Fibroblast of lung (primary cell): ENCODE data around the gene TTI1. TPM values are rescaled to one million over a fixed set of nuclear protein-coding genes. Genes with fewer than 3 reads are reported as not detected.

Experiments
- DNase-seq, 2 donors: peaks; one replicate each; pipeline versions ENCODE4 v3.0.0 to v3.0.0-alpha.2; 2010; ENCODE audit warnings: low read depth in 2 of 2
- H2AFZ ChIP-seq: 2 replicates; pipeline ENCODE4 v1.5.1; 2012; ENCODE audit warnings: low read length, control low read depth, inconsistent platforms
- H3K27ac ChIP-seq: 2 replicates; pipeline ENCODE4 v1.5.1; 2011; ENCODE audit warnings: low read length, control low read depth; ENCODE audit not compliant: insufficient read depth
- H3K27me3 ChIP-seq: 2 replicates; pipeline ENCODE4 v1.5.1; 2011; ENCODE audit warnings: mild to moderate bottlenecking, low read length; ENCODE audit not compliant: control insufficient read depth, insufficient read depth
- H3K36me3 ChIP-seq: 2 replicates; pipeline ENCODE4 v1.5.1; 2011; ENCODE audit warnings: low read length; ENCODE audit not compliant: control insufficient read depth, insufficient read depth
- H3K4me1 ChIP-seq: 2 replicates; pipeline ENCODE4 v1.5.1; 2011; ENCODE audit warnings: low read length; ENCODE audit not compliant: control insufficient read depth, insufficient read depth; ENCODE audit errors: extremely low read depth
- H3K4me2 ChIP-seq: 2 replicates; pipeline ENCODE4 v1.5.1; 2011; ENCODE audit warnings: low read length, control low read depth; ENCODE audit not compliant: insufficient read depth; ENCODE audit errors: extremely low read depth
- H3K4me3 ChIP-seq, 4 experiments: fragments of 200-600 bp in 1 of 4; sonication (generic) in 1 of 4; replicated peaks in 1 of 4; 2 replicates each; pipeline ENCODE4 v1.5.1; 2011 to 2016; ENCODE audit warnings: low read length in 4 of 4, low read depth in 3 of 4, mild to moderate bottlenecking in 3 of 4, control low read depth in 2 of 4, inconsistent platforms in 1 of 4, mixed read lengths in 1 of 4; ENCODE audit not compliant: insufficient read depth in 1 of 4; ENCODE audit errors: control extremely low read depth in 1 of 4
- H3K79me2 ChIP-seq: 2 replicates; pipeline ENCODE4 v1.5.1; 2012; ENCODE audit warnings: mild to moderate bottlenecking, low read length, inconsistent platforms; ENCODE audit not compliant: control insufficient read depth, insufficient read depth
- H3K9ac ChIP-seq: 2 replicates; pipeline ENCODE4 v1.5.1; 2011; ENCODE audit warnings: mild to moderate bottlenecking, low read length, control low read depth; ENCODE audit not compliant: insufficient read depth
- H3K9me3 ChIP-seq: 2 replicates; pipeline ENCODE4 v1.5.1; 2012; ENCODE audit warnings: low read depth, low read length; ENCODE audit not compliant: control insufficient read depth, insufficient read depth
- H4K20me1 ChIP-seq: 2 replicates; pipeline ENCODE4 v1.5.1; 2011; ENCODE audit warnings: low read length; ENCODE audit not compliant: control insufficient read depth, insufficient read depth; ENCODE audit errors: extremely low read depth
- EZH2 ChIP-seq: IDR thresholded peaks from 2 replicates; pipeline ENCODE4 v1.5.1; 2012; ENCODE audit warnings: low read length, control low read depth, mild to moderate bottlenecking; ENCODE audit errors: missing control alignments
- polyA plus RNA-seq, 2 donors: library from polyadenylated mRNA; depleted of rRNA in 1 of 2; stranded (reverse) in 1 of 2; unstranded in 1 of 2; fragments of >200 nt; gene quantifications; 2 replicates each; pipeline ENCODE4 v1.2.1, GENCODE V29; 2011 to 2012; ENCODE audit warnings: missing spikeins in 1 of 2
- total RNA-seq: library from RNA; depleted of rRNA; stranded (reverse); fragments of >200 nt; gene quantifications from 2 replicates; pipeline ENCODE4 v1.2.1, GENCODE V29; 2014
- TF ChIP-seq, protein P1 (sequence below), 2 donors: IDR thresholded peaks in 1 of 2; conservative IDR thresholded peaks in 1 of 2; 1 replicate in 1 of 2; 2 replicates in 1 of 2; pipeline ENCODE4 v1.5.1; 2011 to 2012; ENCODE audit warnings: low read length in 2 of 2, control low read depth in 1 of 2, inconsistent platforms in 1 of 2, low read depth in 1 of 2, mild to moderate bottlenecking in 1 of 2

Gene TTI1
- total and polyA plus RNA-seq, 2 donors (not counting 1 experiment from before 2014, with no cell fraction given): 12.6 to 20.0 TPM

DNA sequence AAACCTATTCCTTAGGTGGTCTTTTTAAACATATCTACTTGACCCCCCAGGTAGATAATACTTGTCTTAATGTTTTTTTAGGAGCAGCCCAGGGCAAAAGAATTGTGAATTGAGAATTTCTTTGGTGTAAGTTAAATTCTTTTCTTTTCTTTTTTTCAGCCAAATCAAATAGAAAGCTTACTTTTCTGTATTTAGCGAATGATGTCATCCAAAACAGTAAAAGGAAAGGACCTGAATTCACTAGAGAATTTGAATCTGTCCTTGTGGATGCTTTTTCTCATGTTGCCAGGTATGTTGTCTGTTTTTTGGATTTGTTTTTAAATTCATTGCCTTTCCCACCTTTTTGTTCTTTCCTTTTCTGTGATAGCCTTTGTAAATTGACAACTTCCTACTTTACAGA is 7.0 kb upstream of the TTI1 start:
- Histone ChIP-seq H3K27ac (no peak overlapping the region), H3K9ac (no peak overlapping the region), H3K36me3 (peaks cover 2% of the 10 kb centered on the region), H3K27me3 (no peaks in the 10 kb centered on the region), H2AFZ (no peak overlapping the region), H3K4me1 (peaks cover 5% of the 10 kb centered on the region), H3K4me3 (no peak overlapping the region), H4K20me1 (no peaks in the 10 kb centered on the region), H3K79me2 (peaks cover 39% of the 10 kb centered on the region), H3K9me3 (no peaks in the 10 kb centered on the region), H3K4me2 (no peak overlapping the region)
- TF ChIP-seq EZH2: no peak
- TF ChIP-seq, protein P1, sequence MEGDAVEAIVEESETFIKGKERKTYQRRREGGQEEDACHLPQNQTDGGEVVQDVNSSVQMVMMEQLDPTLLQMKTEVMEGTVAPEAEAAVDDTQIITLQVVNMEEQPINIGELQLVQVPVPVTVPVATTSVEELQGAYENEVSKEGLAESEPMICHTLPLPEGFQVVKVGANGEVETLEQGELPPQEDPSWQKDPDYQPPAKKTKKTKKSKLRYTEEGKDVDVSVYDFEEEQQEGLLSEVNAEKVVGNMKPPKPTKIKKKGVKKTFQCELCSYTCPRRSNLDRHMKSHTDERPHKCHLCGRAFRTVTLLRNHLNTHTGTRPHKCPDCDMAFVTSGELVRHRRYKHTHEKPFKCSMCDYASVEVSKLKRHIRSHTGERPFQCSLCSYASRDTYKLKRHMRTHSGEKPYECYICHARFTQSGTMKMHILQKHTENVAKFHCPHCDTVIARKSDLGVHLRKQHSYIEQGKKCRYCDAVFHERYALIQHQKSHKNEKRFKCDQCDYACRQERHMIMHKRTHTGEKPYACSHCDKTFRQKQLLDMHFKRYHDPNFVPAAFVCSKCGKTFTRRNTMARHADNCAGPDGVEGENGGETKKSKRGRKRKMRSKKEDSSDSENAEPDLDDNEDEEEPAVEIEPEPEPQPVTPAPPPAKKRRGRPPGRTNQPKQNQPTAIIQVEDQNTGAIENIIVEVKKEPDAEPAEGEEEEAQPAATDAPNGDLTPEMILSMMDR (conservative IDR thresholded peaks at IDR 0.05 in 1 of 2, IDR thresholded peaks at IDR 0.05 in 1 of 2; ENCODE audit: low read depth in 1 of 2, low read length in 2 of 2): no peak
- DNase-seq: no peak

DNA sequence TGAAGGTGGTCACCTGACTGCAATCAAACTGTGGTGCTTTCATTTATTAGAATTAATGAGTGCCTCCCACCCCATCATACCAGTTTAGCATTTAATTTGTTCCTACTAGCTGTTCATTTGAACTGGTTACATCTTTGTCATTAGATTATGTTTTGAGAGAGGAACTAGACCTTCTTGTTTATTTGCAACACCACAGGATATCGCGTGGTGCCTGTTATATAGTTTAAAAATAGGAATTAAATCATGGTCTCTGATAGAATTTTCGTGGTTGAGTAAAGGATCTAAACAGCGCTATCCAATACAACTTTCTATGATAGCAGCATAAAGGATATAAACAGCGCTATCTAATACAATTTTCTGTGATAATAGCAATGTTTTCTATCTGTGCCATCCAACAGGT is 3.1 kb upstream of the TTI1 start:
- Histone ChIP-seq H3K9me3 (no peaks in the 10 kb centered on the region), H3K27ac (no peak overlapping the region), H3K9ac (no peak overlapping the region), H3K4me3 (no peak overlapping the region), H3K4me2 (no peak overlapping the region), H4K20me1 (no peaks in the 10 kb centered on the region), H3K79me2 (peaks cover 61% of the 10 kb centered on the region), H2AFZ (no peak overlapping the region), H3K36me3 (no peaks in the 10 kb centered on the region), H3K27me3 (no peaks in the 10 kb centered on the region), H3K4me1 (peaks cover 6% of the 10 kb centered on the region)
- TF ChIP-seq, protein P1 (conservative IDR thresholded peaks at IDR 0.05 in 1 of 2, IDR thresholded peaks at IDR 0.05 in 1 of 2; ENCODE audit: low read depth in 1 of 2, low read length in 2 of 2): no peak
- no peak for TF ChIP-seq EZH2
- DNase-seq: no peak

DNA sequence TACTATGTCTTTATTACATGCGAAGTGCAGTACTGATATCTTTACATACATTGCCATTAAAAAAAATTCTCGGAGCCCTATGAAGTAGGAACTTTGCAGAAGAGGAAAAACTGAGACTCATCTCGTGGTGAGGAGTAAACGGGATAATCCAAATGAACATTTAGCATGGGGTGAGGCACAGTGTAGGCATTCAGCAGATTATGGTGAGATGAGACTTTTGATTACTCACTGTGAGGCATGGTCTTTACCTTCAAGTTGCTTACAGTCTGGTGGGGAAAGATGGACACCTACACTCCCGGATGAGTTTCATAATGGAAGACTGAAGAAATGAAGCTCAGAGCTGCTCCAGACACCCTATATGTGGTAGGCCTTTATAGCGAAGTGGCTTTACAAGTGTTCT is 1.7 kb upstream of the TTI1 start:
- Histone ChIP-seq H4K20me1 (no peaks in the 10 kb centered on the region), H3K27me3 (no peaks in the 10 kb centered on the region), H2AFZ (no peak overlapping the region), H3K9ac (no peak overlapping the region), H3K4me2 (peak overlapping the region; percentile 86), H3K79me2 (peaks cover 68% of the 10 kb centered on the region), H3K4me3 (peak overlapping the region; percentile 83 to 95 (median 87)), H3K27ac (no peak overlapping the region), H3K36me3 (no peaks in the 10 kb centered on the region), H3K9me3 (no peaks in the 10 kb centered on the region), H3K4me1 (peaks cover 6% of the 10 kb centered on the region)
- TF ChIP-seq, protein P1 (conservative IDR thresholded peaks at IDR 0.05 in 1 of 2, IDR thresholded peaks at IDR 0.05 in 1 of 2; ENCODE audit: low read depth in 1 of 2, low read length in 2 of 2): no peak
- TF ChIP-seq EZH2: no peak
- DNase-seq: peak in 1 of 2 donors; percentile 25
